ENCODE results near the gene KIAA1755. TPM values are rescaled to one million over a fixed set of nuclear protein-coding genes. Genes with fewer than 3 reads are reported as not detected.

KIAA1755 gene
- total and polyA plus RNA-seq, 11 donors: 2.1 to 6.7 (median 3.5) TPM

GRCh38 chr20:38162878-38163875 lies 97.4 kb downstream of the KIAA1755 start:
- TF ChIP-seq CTCF (IDR thresholded peaks at IDR 0.05) (no peak), POLR2A (IDR thresholded peaks at IDR 0.05) (no peak)
- DNase-seq (no peak), ATAC-seq (no peak)
- Histone ChIP-seq H3K27me3 (no peaks in the 10 kb centered on the region), H3K4me3 (peak overlapping the region; percentile 49 to 81 (median 70)), H3K36me3 (peaks cover 0 to 30% (median 18%) of the 10 kb centered on the region in 9 donors), H3K9me3 (no peaks in the 10 kb centered on the region), H3K27ac (peak overlapping the region; percentile 76 to 96 (median 86)), H3K4me1 (peaks cover 3 to 85% (median 63%) of the 10 kb centered on the region in 12 donors)
- WGBS, 4 donors: 43 to 58% (median 46%) methylated on average over 15 of the region's 15 CpGs
- intact Hi-C loops (cut with DNase I): loop anchor here in 6 of 10 donors (2.0 to 10.0 kb wide), 5 partner anchors 36 to 86 kb away; no protein-coding TSS in a partner anchor

GRCh38 chr20:38162149-38162548 lies 98.4 kb downstream of the KIAA1755 start:
- 58 to 67% (median 66%) methylated on average over 2 of the region's 2 CpGs for WGBS, 4 donors
- DNase-seq: no peak
- Histone ChIP-seq H3K9me3 (no peaks in the 10 kb centered on the region), H3K27me3 (no peaks in the 10 kb centered on the region), H3K36me3 (peaks cover 0 to 40% (median 18%) of the 10 kb centered on the region in 9 donors), H3K27ac (peak overlapping the region; percentile 46 to 96 (median 90)), H3K4me1 (peaks cover 10 to 85% (median 64%) of the 10 kb centered on the region in 12 donors), H3K4me3 (peak overlapping the region in 7 of 12 donors; percentile 62 to 81 (median 70))
- ATAC-seq: no peak
- intact Hi-C loops (cut with DNase I): loop anchor here in 6 of 10 donors (2.0 to 10.0 kb wide), 5 partner anchors 35 to 85 kb away; no protein-coding TSS in a partner anchor
- TF ChIP-seq CTCF (IDR thresholded peaks at IDR 0.05) (no peak), POLR2A (IDR thresholded peaks at IDR 0.05) (no peak)

GRCh38 chr20:38161412-38161774 lies 99.1 kb downstream of the KIAA1755 start:
- Histone ChIP-seq H3K27me3 (no peaks in the 10 kb centered on the region), H3K27ac (peak overlapping the region; percentile 46 to 96 (median 90)), H3K4me1 (peaks cover 10 to 85% (median 69%) of the 10 kb centered on the region in 12 donors), H3K9me3 (no peaks in the 10 kb centered on the region), H3K36me3 (peaks cover 0 to 45% (median 21%) of the 10 kb centered on the region in 9 donors), H3K4me3 (peak overlapping the region in 1 of 12 donors; percentile 77)
- DNase-seq: no peak
- WGBS, 4 donors: 90 to 92% (median 92%) methylated on average over 11 to 14 of the region's 14 CpGs
- intact Hi-C loops (cut with DNase I): loop anchor here in 5 of 10 donors (5.0 to 10.0 kb wide), 4 partner anchors 34 to 84 kb away; no protein-coding TSS in a partner anchor
- ATAC-seq: no peak
- no peak for TF ChIP-seq POLR2A (IDR thresholded peaks at IDR 0.05)
- no peak for TF ChIP-seq CTCF (IDR thresholded peaks at IDR 0.05)

Other genes starting within 250 kb of the KIAA1755 start
- gene TTI1, start 227.3 kb downstream of the KIAA1755 start, total RNA-seq: 10 to 100 TPM in 8 of 9 donors, 1 to 10 TPM in 1; 9.7 to 13.3 (median 11.0) TPM
- 10 to 100 TPM in 1 of 2 donors, 1 to 10 TPM in 1; 7.3 to 10.9 TPM for gene TTI1, start 227.3 kb downstream of the KIAA1755 start, polyA plus RNA-seq
- gene RPRD1B, start 227.0 kb downstream of the KIAA1755 start, total RNA-seq: 10 to 100 TPM; 32.5 to 60.2 (median 43.1) TPM
- gene RPRD1B, start 227.0 kb downstream of the KIAA1755 start, polyA plus RNA-seq: 10 to 100 TPM in 1 of 2 donors, 1 to 10 TPM in 1; 9.1 to 41.3 TPM
- 1,000 to 10,000 TPM in 1 of 9 donors, 100 to 1,000 TPM in 8; 271 to 1,146 (median 567) TPM for gene TGM2, start 95.5 kb downstream of the KIAA1755 start, total RNA-seq
- 100 to 1,000 TPM; 211 to 972 TPM for gene TGM2, start 95.5 kb downstream of the KIAA1755 start, polyA plus RNA-seq
- 1 to 10 TPM in 1 of 9 donors, under 1 TPM in 3, not detected in 5; 0.18 to 2.9 (median 0.32) TPM for gene BPI, start 43.4 kb upstream of the KIAA1755 start, total RNA-seq
- gene BPI, start 43.4 kb upstream of the KIAA1755 start, polyA plus RNA-seq: not detected
- 1 to 10 TPM in 1 of 9 donors, under 1 TPM in 4, not detected in 4; 0.15 to 1.2 (median 0.35) TPM for gene LBP, start 85.7 kb upstream of the KIAA1755 start, total RNA-seq
- gene LBP, start 85.7 kb upstream of the KIAA1755 start, polyA plus RNA-seq: under 1 TPM in 1 of 2 donors, not detected in 1; 0.58 TPM
- 10 to 100 TPM in 2 of 9 donors, 1 to 10 TPM in 7; 2.9 to 20.2 (median 5.4) TPM for gene SNHG17, start 174.6 kb upstream of the KIAA1755 start, total RNA-seq
- gene SNHG17, start 174.6 kb upstream of the KIAA1755 start, polyA plus RNA-seq: 10 to 100 TPM in 1 of 2 donors, 1 to 10 TPM in 1; 8.2 to 11.1 TPM
- 10 to 100 TPM; 19.7 to 31.4 (median 26.2) TPM for gene RALGAPB, start 212.1 kb upstream of the KIAA1755 start, total RNA-seq
- gene RALGAPB, start 212.1 kb upstream of the KIAA1755 start, polyA plus RNA-seq: 10 to 100 TPM in 1 of 2 donors, 1 to 10 TPM in 1; 7.6 to 18.4 TPM

Data from heart left ventricle (tissue), 16 donors.